ENCODE measurements around the gene PIP4K2C.
"Not testable (repeated sequence)": the region's sequence is repeated elsewhere in the genome, so short reads cannot be mapped to it uniquely, and the experiment has no call there.

PIP4K2C gene

GRCh38 chr12:57551637-57552305 lies 39.2 kb upstream of the PIP4K2C start:
- H3K4me1 Mint-ChIP-seq (ENCODE audit: low read depth) = peaks cover 31% of the 10 kb centered on the region
- no peak overlapping the region for H3K27ac Mint-ChIP-seq
- peaks cover 3% of the 10 kb centered on the region for H3K36me3 Mint-ChIP-seq (ENCODE audit: low read depth)
- peaks cover 54% of the 10 kb centered on the region for H3K27me3 Mint-ChIP-seq
- H3K4me3 Mint-ChIP-seq = no peak overlapping the region
- intact Hi-C loops (cut with micrococcal nuclease) = no loop called here
- no peaks in the 10 kb centered on the region for H3K9me3 Mint-ChIP-seq

GRCh38 chr12:57552306-57552651 lies 38.7 kb upstream of the PIP4K2C start:
- Mint-ChIP-seq H3K27ac (no peak overlapping the region), H3K36me3 (ENCODE audit: low read depth) (no peaks in the 10 kb centered on the region), H3K27me3 (peaks cover 56% of the 10 kb centered on the region), H3K9me3 (no peaks in the 10 kb centered on the region), H3K4me3 (no peak overlapping the region), H3K4me1 (ENCODE audit: low read depth) (peaks cover 28% of the 10 kb centered on the region)
- intact Hi-C loops (cut with micrococcal nuclease) = no loop called here

- Mint-ChIP-seq H3K4me3 (no peak overlapping the region), H3K9me3 (no peaks in the 10 kb centered on the region), H3K27ac (no peak overlapping the region), H3K27me3 (peaks cover 56% of the 10 kb centered on the region), H3K36me3 (ENCODE audit: low read depth) (no peaks in the 10 kb centered on the region), H3K4me1 (ENCODE audit: low read depth) (peaks cover 24% of the 10 kb centered on the region)
- intact Hi-C loops (cut with micrococcal nuclease) = no loop called here
These were observed 38.1 kb upstream of the PIP4K2C start for GRCh38 chr12:57552835-57553313.

- H3K36me3 Mint-ChIP-seq (ENCODE audit: low read depth) = no peaks in the 10 kb centered on the region
- no peak overlapping the region for H3K4me3 Mint-ChIP-seq
- peaks cover 52% of the 10 kb centered on the region for H3K27me3 Mint-ChIP-seq
- peaks cover 21% of the 10 kb centered on the region for H3K4me1 Mint-ChIP-seq (ENCODE audit: low read depth)
- intact Hi-C loops (cut with micrococcal nuclease) = no loop called here
- no peaks in the 10 kb centered on the region for H3K9me3 Mint-ChIP-seq
- no peak overlapping the region for H3K27ac Mint-ChIP-seq
These were observed 37.4 kb upstream of the PIP4K2C start for GRCh38 chr12:57553343-57554202.

- no peak overlapping the region for H3K4me3 Mint-ChIP-seq
- H3K9me3 Mint-ChIP-seq = no peaks in the 10 kb centered on the region
- H3K27me3 Mint-ChIP-seq = peaks cover 43% of the 10 kb centered on the region
- H3K4me1 Mint-ChIP-seq (ENCODE audit: low read depth) = peaks cover 13% of the 10 kb centered on the region
- intact Hi-C loops (cut with micrococcal nuclease) = no loop called here
- no peaks in the 10 kb centered on the region for H3K36me3 Mint-ChIP-seq (ENCODE audit: low read depth)
- no peak overlapping the region for H3K27ac Mint-ChIP-seq
These were observed 36.5 kb upstream of the PIP4K2C start for GRCh38 chr12:57554453-57554852.

GRCh38 chr12:57554897-57555296 lies 36.1 kb upstream of the PIP4K2C start:
- no peak overlapping the region for H3K27ac Mint-ChIP-seq
- no peaks in the 10 kb centered on the region for H3K9me3 Mint-ChIP-seq
- H3K4me3 Mint-ChIP-seq = no peak overlapping the region
- H3K27me3 Mint-ChIP-seq = peaks cover 39% of the 10 kb centered on the region
- peaks cover 9% of the 10 kb centered on the region for H3K4me1 Mint-ChIP-seq (ENCODE audit: low read depth)
- no peaks in the 10 kb centered on the region for H3K36me3 Mint-ChIP-seq (ENCODE audit: low read depth)
- intact Hi-C loops (cut with micrococcal nuclease) = no loop called here

- intact Hi-C loops (cut with micrococcal nuclease) = no loop called here
- no peaks in the 10 kb centered on the region for H3K9me3 Mint-ChIP-seq
- H3K4me1 Mint-ChIP-seq (ENCODE audit: low read depth) = no peaks in the 10 kb centered on the region
- peaks cover 28% of the 10 kb centered on the region for H3K27me3 Mint-ChIP-seq
- no peak overlapping the region for H3K27ac Mint-ChIP-seq
- no peaks in the 10 kb centered on the region for H3K36me3 Mint-ChIP-seq (ENCODE audit: low read depth)
- no peak overlapping the region for H3K4me3 Mint-ChIP-seq
These were observed 32.1 kb upstream of the PIP4K2C start for GRCh38 chr12:57558864-57559263.

GRCh38 chr12:57560516-57560915 lies 30.5 kb upstream of the PIP4K2C start:
- H3K4me3 Mint-ChIP-seq = no peak overlapping the region
- intact Hi-C loops (cut with micrococcal nuclease) = no loop called here
- no peaks in the 10 kb centered on the region for H3K4me1 Mint-ChIP-seq (ENCODE audit: low read depth)
- no peaks in the 10 kb centered on the region for H3K36me3 Mint-ChIP-seq (ENCODE audit: low read depth)
- peaks cover 33% of the 10 kb centered on the region for H3K27me3 Mint-ChIP-seq
- no peaks in the 10 kb centered on the region for H3K9me3 Mint-ChIP-seq
- no peak overlapping the region for H3K27ac Mint-ChIP-seq

GRCh38 chr12:57561117-57561516 lies 29.9 kb upstream of the PIP4K2C start:
- H3K27ac Mint-ChIP-seq; intact Hi-C loops (cut with micrococcal nuclease); H3K9me3 Mint-ChIP-seq; H3K4me1 Mint-ChIP-seq (ENCODE audit: low read depth); H3K4me3 Mint-ChIP-seq; H3K36me3 Mint-ChIP-seq (ENCODE audit: low read depth): not testable (repeated sequence)
- H3K27me3 Mint-ChIP-seq = peaks cover 33% of the 10 kb centered on the region

GRCh38 chr12:57563358-57563757 lies 27.6 kb upstream of the PIP4K2C start:
- intact Hi-C loops (cut with micrococcal nuclease) = no loop called here
- no peaks in the 10 kb centered on the region for H3K36me3 Mint-ChIP-seq (ENCODE audit: low read depth)
- H3K9me3 Mint-ChIP-seq = no peaks in the 10 kb centered on the region
- no peak overlapping the region for H3K27ac Mint-ChIP-seq
- peaks cover 30% of the 10 kb centered on the region for H3K27me3 Mint-ChIP-seq
- no peaks in the 10 kb centered on the region for H3K4me1 Mint-ChIP-seq (ENCODE audit: low read depth)
- H3K4me3 Mint-ChIP-seq = no peak overlapping the region

- Mint-ChIP-seq H3K9me3 (no peaks in the 10 kb centered on the region), H3K27ac (no peak overlapping the region), H3K4me3 (no peak overlapping the region), H3K36me3 (ENCODE audit: low read depth) (no peaks in the 10 kb centered on the region), H3K27me3 (peaks cover 32% of the 10 kb centered on the region), H3K4me1 (ENCODE audit: low read depth) (no peaks in the 10 kb centered on the region)
- intact Hi-C loops (cut with micrococcal nuclease) = no loop called here
These were observed 26.7 kb upstream of the PIP4K2C start for GRCh38 chr12:57564178-57564740.

- H3K4me1 Mint-ChIP-seq (ENCODE audit: low read depth) = no peaks in the 10 kb centered on the region
- no peak overlapping the region for H3K27ac Mint-ChIP-seq
- H3K4me3 Mint-ChIP-seq = no peak overlapping the region
- H3K36me3 Mint-ChIP-seq (ENCODE audit: low read depth) = no peaks in the 10 kb centered on the region
- no peaks in the 10 kb centered on the region for H3K9me3 Mint-ChIP-seq
- intact Hi-C loops (cut with micrococcal nuclease) = no loop called here
- H3K27me3 Mint-ChIP-seq = peaks cover 13% of the 10 kb centered on the region
These were observed 22.2 kb upstream of the PIP4K2C start for GRCh38 chr12:57568838-57569237.

- Mint-ChIP-seq H3K4me3 (no peak overlapping the region), H3K27me3 (peaks cover 5% of the 10 kb centered on the region), H3K9me3 (no peaks in the 10 kb centered on the region), H3K36me3 (ENCODE audit: low read depth) (no peaks in the 10 kb centered on the region), H3K27ac (no peak overlapping the region), H3K4me1 (ENCODE audit: low read depth) (no peaks in the 10 kb centered on the region)
- intact Hi-C loops (cut with micrococcal nuclease) = no loop called here
These were observed 21.1 kb upstream of the PIP4K2C start for GRCh38 chr12:57569858-57570257.

GRCh38 chr12:57570438-57570837 lies 20.6 kb upstream of the PIP4K2C start:
- H3K4me3 Mint-ChIP-seq, H3K9me3 Mint-ChIP-seq: not testable (repeated sequence)

More at GRCh38 chr12:57570438-57570837, 20.6 kb upstream of the PIP4K2C start:
- H3K27ac Mint-ChIP-seq; H3K4me1 Mint-ChIP-seq (ENCODE audit: low read depth); intact Hi-C loops (cut with micrococcal nuclease); H3K27me3 Mint-ChIP-seq; H3K36me3 Mint-ChIP-seq (ENCODE audit: low read depth): not testable (repeated sequence)

Data from dendritic cell treated with granulocyte-macrophage colony-stimulating factor and Interleukin-4, amounts not matched to agents 40 ng/mL and 50 ng/mL, for 4 days (primary cell).